Peyer's patch (tissue), 4 donors: ENCODE results near the gene ZBTB7A.

ENCODE experiments used
- CTCF ChIP-seq, 6 experiments: fragments of 450-650 bp in 4 of 6; fragments of 200-600 bp in 2 of 6; sonication (generic) in 1 of 6; IDR thresholded peaks; one replicate each; pipeline ENCODE4 v1.5.1; 2017 to 2019; ENCODE audit warnings: antibody characterized with exemption in 6 of 6, mild to moderate bottlenecking in 3 of 6, moderate library complexity in 1 of 6
- POLR2A ChIP-seq, 2 donors: fragments of 450-650 bp; IDR thresholded peaks; one replicate each; pipeline ENCODE4 v1.5.1; 2017; ENCODE audit warnings: antibody characterized with exemption in 2 of 2, mild to moderate bottlenecking in 2 of 2, moderate library complexity in 2 of 2

- no peak for TF ChIP-seq POLR2A (IDR thresholded peaks at IDR 0.05)
- no peak for TF ChIP-seq CTCF (IDR thresholded peaks at IDR 0.05)
These were observed 55.9 kb downstream of the ZBTB7A start for GRCh38 chr19:4010808-4011110.
